Measurements from ENCODE around the gene KLHL29. TPM values are rescaled to one million over a fixed set of nuclear protein-coding genes. Genes with fewer than 3 reads are reported as not detected.

The KLHL29 gene
- total and polyA plus RNA-seq, 9 donors, result 3.0 to 6.6 (median 3.9) TPM

DNA sequence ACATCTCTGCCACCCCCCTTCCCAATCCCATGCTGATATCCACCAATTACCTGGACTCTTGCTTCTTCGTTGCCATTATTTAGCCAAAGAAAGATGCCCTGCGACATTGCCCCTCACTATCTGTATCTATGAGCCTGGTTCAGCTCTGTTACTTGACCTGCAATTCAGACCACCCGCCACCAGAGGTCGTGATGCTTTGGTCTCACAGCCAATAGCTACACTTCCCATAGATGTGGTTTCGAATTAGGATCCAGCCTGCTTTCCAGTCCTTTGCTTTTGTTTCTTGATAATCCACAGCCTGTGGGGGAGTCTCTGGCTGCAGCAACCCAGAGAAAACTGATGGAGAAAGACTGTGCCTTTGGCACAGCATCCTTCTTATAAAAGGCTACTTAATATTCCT lies 239.4 kb downstream of the KLHL29 start:
- H3K27ac ChIP-seq, result no peak overlapping the region
- intact Hi-C loops (cut with DNase I), result no loop called here
- DNase-seq, result no peak

DNA sequence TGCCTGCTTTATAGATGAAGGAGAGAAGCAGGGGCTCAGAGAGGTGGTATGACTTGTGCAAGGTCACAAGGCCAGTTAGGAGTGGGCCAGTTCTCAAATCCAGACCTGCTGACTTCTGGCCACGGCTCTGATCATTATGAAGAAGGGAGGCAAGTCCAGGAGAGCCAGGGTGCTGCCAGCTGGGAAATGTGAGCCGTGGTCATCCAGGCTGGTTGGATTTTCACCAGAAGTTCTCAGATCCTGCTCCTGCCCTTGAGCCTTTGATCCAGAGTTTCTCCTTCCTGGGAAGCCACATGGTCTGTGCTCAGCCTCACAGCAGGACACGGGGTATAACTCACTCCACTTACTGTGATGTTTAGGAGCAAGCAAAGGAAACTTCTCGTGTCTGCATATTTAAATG lies 239.9 kb downstream of the KLHL29 start:
- WGBS, 3 donors, result 63 to 71% (median 69%) methylated on average over 4 of the region's 4 CpGs
- no peak overlapping the region for H3K27ac ChIP-seq

More for the DNA sequence above, 239.4 kb downstream of the KLHL29 start:
- WGBS, 3 donors, result 66 to 77% (median 71%) methylated on average over 5 of the region's 5 CpGs
- Histone ChIP-seq H3K27me3 (no peaks in the 10 kb centered on the region), H3K9me3 (no peaks in the 10 kb centered on the region), H3K4me1 (ENCODE audit: insufficient read depth) (no peaks in the 10 kb centered on the region), H3K4me3 (no peak overlapping the region), H3K36me3 (no peaks in the 10 kb centered on the region)
- no peak for TF ChIP-seq POLR2A (IDR thresholded peaks at IDR 0.05)
- TF ChIP-seq EP300 (IDR thresholded peaks at IDR 0.05), result no peak
- TF ChIP-seq, protein P1, sequence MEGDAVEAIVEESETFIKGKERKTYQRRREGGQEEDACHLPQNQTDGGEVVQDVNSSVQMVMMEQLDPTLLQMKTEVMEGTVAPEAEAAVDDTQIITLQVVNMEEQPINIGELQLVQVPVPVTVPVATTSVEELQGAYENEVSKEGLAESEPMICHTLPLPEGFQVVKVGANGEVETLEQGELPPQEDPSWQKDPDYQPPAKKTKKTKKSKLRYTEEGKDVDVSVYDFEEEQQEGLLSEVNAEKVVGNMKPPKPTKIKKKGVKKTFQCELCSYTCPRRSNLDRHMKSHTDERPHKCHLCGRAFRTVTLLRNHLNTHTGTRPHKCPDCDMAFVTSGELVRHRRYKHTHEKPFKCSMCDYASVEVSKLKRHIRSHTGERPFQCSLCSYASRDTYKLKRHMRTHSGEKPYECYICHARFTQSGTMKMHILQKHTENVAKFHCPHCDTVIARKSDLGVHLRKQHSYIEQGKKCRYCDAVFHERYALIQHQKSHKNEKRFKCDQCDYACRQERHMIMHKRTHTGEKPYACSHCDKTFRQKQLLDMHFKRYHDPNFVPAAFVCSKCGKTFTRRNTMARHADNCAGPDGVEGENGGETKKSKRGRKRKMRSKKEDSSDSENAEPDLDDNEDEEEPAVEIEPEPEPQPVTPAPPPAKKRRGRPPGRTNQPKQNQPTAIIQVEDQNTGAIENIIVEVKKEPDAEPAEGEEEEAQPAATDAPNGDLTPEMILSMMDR (IDR thresholded peaks at IDR 0.05), result no peak

DNA sequence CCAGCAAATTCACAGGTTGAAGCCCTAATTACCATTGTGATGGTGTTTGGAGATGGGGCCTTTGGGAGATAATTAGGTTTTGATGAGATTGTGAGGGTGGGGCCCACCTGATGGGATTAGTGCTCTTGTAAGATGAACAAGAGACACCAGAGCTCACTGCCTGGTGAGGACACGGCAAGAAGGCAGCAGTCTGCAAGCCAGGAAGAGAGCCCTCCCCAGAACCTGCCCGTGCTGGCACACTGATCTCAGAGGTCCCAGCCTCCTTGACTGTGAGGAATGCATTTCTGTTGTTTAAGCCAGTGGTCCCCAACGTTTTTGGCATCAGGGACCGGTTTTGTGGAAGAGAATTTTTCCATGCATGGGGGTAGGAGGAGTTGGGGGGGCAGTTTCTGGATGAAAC lies 240.7 kb downstream of the KLHL29 start:
- Histone ChIP-seq H3K4me3 (no peak overlapping the region), H3K4me1 (ENCODE audit: insufficient read depth) (no peaks in the 10 kb centered on the region)
- TF ChIP-seq, protein P1 (IDR thresholded peaks at IDR 0.05), result no peak
- TF ChIP-seq POLR2A (IDR thresholded peaks at IDR 0.05), result no peak
- TF ChIP-seq EP300 (IDR thresholded peaks at IDR 0.05), result no peak

More for the DNA sequence above, 239.9 kb downstream of the KLHL29 start:
- Histone ChIP-seq H3K27me3 (no peaks in the 10 kb centered on the region), H3K4me3 (no peak overlapping the region), H3K36me3 (no peaks in the 10 kb centered on the region), H3K4me1 (ENCODE audit: insufficient read depth) (no peaks in the 10 kb centered on the region), H3K9me3 (no peaks in the 10 kb centered on the region)
- DNase-seq, result no peak
- TF ChIP-seq, protein P1 (IDR thresholded peaks at IDR 0.05), result no peak
- no peak for TF ChIP-seq EP300 (IDR thresholded peaks at IDR 0.05)
- TF ChIP-seq POLR2A (IDR thresholded peaks at IDR 0.05), result no peak
- intact Hi-C loops (cut with DNase I), result no loop called here

DNA sequence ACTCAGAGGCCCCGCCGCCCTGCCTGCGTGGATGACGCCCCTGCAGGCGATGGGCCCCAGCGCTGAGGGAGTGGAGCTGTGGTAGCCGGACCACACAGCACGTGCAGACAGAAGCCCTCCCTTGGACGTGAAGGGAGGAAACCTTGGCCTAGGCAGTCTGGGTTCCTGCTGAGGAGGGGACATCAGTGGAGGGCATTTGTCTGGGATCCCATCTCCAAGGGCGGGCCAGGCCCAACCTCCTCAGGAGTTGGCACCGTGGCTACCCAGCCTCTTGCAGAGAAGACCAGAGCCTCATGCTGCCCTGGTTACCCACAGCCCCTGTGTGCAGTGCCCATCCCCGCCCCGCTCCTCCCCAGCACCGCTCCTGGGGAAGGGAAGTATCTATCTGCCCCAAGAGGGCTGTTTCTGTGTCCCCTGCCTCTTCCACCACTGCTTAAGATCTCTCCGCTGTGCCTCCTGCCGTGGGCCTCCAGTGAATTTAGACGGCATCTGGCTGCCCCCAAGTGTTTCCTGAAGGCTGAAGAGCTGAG lies 241.8 kb downstream of the KLHL29 start:
- 85 to 90% (median 85%) methylated on average over 17 of the region's 17 CpGs for WGBS, 3 donors

More for the DNA sequence above, 240.7 kb downstream of the KLHL29 start:
- no peak overlapping the region for H3K27ac ChIP-seq
- intact Hi-C loops (cut with DNase I), result no loop called here
- no peaks in the 10 kb centered on the region for H3K27me3 ChIP-seq
- 89 to 91% (median 90%) methylated on average over 4 of the region's 4 CpGs for WGBS, 3 donors
- no peaks in the 10 kb centered on the region for H3K9me3 ChIP-seq
- no peak for DNase-seq
- H3K36me3 ChIP-seq, result no peaks in the 10 kb centered on the region

More for the DNA sequence above, 241.8 kb downstream of the KLHL29 start:
- intact Hi-C loops (cut with DNase I), result no loop called here
- TF ChIP-seq POLR2A (IDR thresholded peaks at IDR 0.05), result no peak
- TF ChIP-seq EP300 (IDR thresholded peaks at IDR 0.05), result no peak
- TF ChIP-seq, protein P1 (IDR thresholded peaks at IDR 0.05), result no peak
- H3K4me1 ChIP-seq (ENCODE audit: insufficient read depth), result no peaks in the 10 kb centered on the region
- no peaks in the 10 kb centered on the region for H3K36me3 ChIP-seq
- H3K27ac ChIP-seq, result no peak overlapping the region
- H3K4me3 ChIP-seq, result no peak overlapping the region
- no peaks in the 10 kb centered on the region for H3K27me3 ChIP-seq
- no peak for DNase-seq
- H3K9me3 ChIP-seq, result no peaks in the 10 kb centered on the region

Measured in ovary (tissue), 9 donors.